A549 (cell line): Measurements from ENCODE around the gene ARSJ. TPM values are rescaled to one million over a fixed set of nuclear protein-coding genes. Genes with fewer than 3 reads are reported as not detected.

Experiments
- ATAC-seq, 2 experiments: fragments of 200-7000 bp in 1 of 2; fragments of >200 bp in 1 of 2; cut with Nextera tagmentation in 1 of 2; cut with Tn5 transposase in 1 of 2; 3 replicates each; pipeline versions ENCODE4 v1.8.0 to v1.9.1; 2018 to 2020; ENCODE audit warnings: mild to moderate bottlenecking in 1 of 2, moderate library complexity in 1 of 2
- CTCF ChIA-PET: fragments of 300-600 bp; sonication (Branson Sonifier 250); formaldehyde crosslinking; extraction: SDS; loops from one replicate; lab custom pipeline; 2021; ENCODE audit warnings: antibody characterized with exemption, inconsistent platforms; lab: Yijun Ruan, JAX
- POLR2A ChIA-PET: fragments of 350-600 bp; formaldehyde crosslinking; extraction: SDS; loops from one replicate; lab custom pipeline; 2021; ENCODE audit warnings: antibody characterized with exemption, inconsistent platforms; lab: Yijun Ruan, JAX
- DNase-seq, 2 experiments: peaks; one replicate each; pipeline versions ENCODE4 v3.0.0 to v3.0.0-alpha.2; 2011 to 2016; ENCODE audit warnings: low read depth in 1 of 2, low spot score in 1 of 2
- FAIRE-seq: peaks from 2 replicates; lab custom pipeline; 2011; peaks lifted over from hg19 to GRCh38; lab: Jason Lieb, UNC
- H3K27ac ChIP-seq, 2 experiments: fragments of >200 bp; sonication (Bioruptor Twin); formaldehyde crosslinking; 3 replicates each; pipeline ENCODE4 v1.5.1; 2016 to 2017
- H3K4me1 ChIP-seq: fragments of >200 bp; sonication (Bioruptor Twin); formaldehyde crosslinking; 3 replicates; pipeline ENCODE4 v1.6.1; 2016
- H3K4me2 ChIP-seq: fragments of >200 bp; sonication (Bioruptor Twin); formaldehyde crosslinking; 3 replicates; pipeline ENCODE4 v1.6.1; 2016
- H3K4me3 ChIP-seq: fragments of >200 bp; sonication (Bioruptor Twin); formaldehyde crosslinking; 3 replicates; pipeline ENCODE4 v1.5.1; 2016
- H3K9me3 ChIP-seq: fragments of >200 bp; sonication (Bioruptor Twin); formaldehyde crosslinking; 3 replicates; pipeline ENCODE4 v1.6.1; 2016
- BHLHE40 ChIP-seq: IDR thresholded peaks from 2 replicates; pipeline ENCODE4 v1.6.1; 2012; ENCODE audit warnings: low read depth, low read length, inconsistent platforms
- EHMT2 ChIP-seq: fragments of 200-600 bp; sonication (generic); IDR thresholded peaks from 2 replicates; pipeline ENCODE4 v1.6.1; 2016; ENCODE audit warnings: antibody characterized with exemption, low read depth, mild to moderate bottlenecking, moderate library complexity
- FOSB ChIP-seq: fragments of 250-450 bp; sonication (Bioruptor Pico); IDR thresholded peaks from 2 replicates; pipeline ENCODE4 v1.5.0; 2020; ENCODE audit warnings: mild to moderate bottlenecking, moderate library complexity
- FOSL2 ChIP-seq, 2 experiments: fragments of 450-650 bp in 1 of 2; fragments of >200 bp in 1 of 2; sonication (Bioruptor Twin) in 1 of 2; formaldehyde crosslinking; IDR thresholded peaks; 2 replicates each; pipeline versions ENCODE4 v1.5.0 to v1.6.1; 2016 to 2020; ENCODE audit warnings: mild to moderate bottlenecking in 1 of 2, moderate library complexity in 1 of 2
- HEYL ChIP-seq: fragments of 250-450 bp; sonication (Bioruptor Pico); IDR thresholded peaks from 2 replicates; pipeline ENCODE4 v1.8.0; 2021; ENCODE audit warnings: mild to moderate bottlenecking, moderate library complexity
- HOXB5 ChIP-seq: fragments of 250-450 bp; sonication (Bioruptor Pico); IDR thresholded peaks from 2 replicates; pipeline ENCODE4 v1.5.0; 2020; ENCODE audit warnings: mild to moderate bottlenecking, moderate library complexity
- JUN ChIP-seq, 2 experiments: fragments of >200 bp; sonication (Bioruptor Twin); formaldehyde crosslinking; IDR thresholded peaks; 2 replicates in 1 of 2; 3 replicates in 1 of 2; pipeline ENCODE4 v1.6.1; 2016 to 2017
- JUNB ChIP-seq: fragments of >200 bp; sonication (Bioruptor Twin); formaldehyde crosslinking; IDR thresholded peaks from 2 replicates; pipeline ENCODE4 v1.6.1; 2016
- MAFK ChIP-seq: fragments of 450-650 bp; IDR thresholded peaks from 2 replicates; pipeline ENCODE4 v1.6.1; 2014; ENCODE audit not compliant: partially characterized antibody
- MYC ChIP-seq: IDR thresholded peaks from 2 replicates; pipeline ENCODE4 v1.6.1; 2012; ENCODE audit warnings: mild to moderate bottlenecking, inconsistent platforms, low read length, improper control_type of control experiment, borderline replicate concordance
- NFE2L2 ChIP-seq: fragments of 150-350 bp; conservative IDR thresholded peaks from 2 replicates; pipeline ENCODE4 v1.6.1; 2014; ENCODE audit warnings: low read length
- NR3C1 ChIP-seq: fragments of >200 bp; sonication (Bioruptor Twin); formaldehyde crosslinking; IDR thresholded peaks from 3 replicates; pipeline ENCODE4 v1.6.1; 2017
- PHF8 ChIP-seq: fragments of 200-600 bp; sonication (generic); IDR thresholded peaks from 2 replicates; pipeline ENCODE4 v1.6.1; 2016; ENCODE audit warnings: low read depth, mild to moderate bottlenecking, antibody characterized with exemption, moderate library complexity, borderline replicate concordance
- POLR2A ChIP-seq: IDR thresholded peaks from 2 replicates; pipeline ENCODE4 v1.6.1; 2012; ENCODE audit warnings: mild to moderate bottlenecking, low read length
- POLR2AphosphoS2 ChIP-seq: conservative IDR thresholded peaks from 2 replicates; pipeline ENCODE4 v1.6.1; 2012; ENCODE audit warnings: low read length, improper control_type of control experiment, inconsistent platforms
- RFX5 ChIP-seq: fragments of 450-650 bp; IDR thresholded peaks from 2 replicates; pipeline ENCODE4 v1.7.1; 2014; ENCODE audit warnings: antibody characterized with exemption, mild to moderate bottlenecking, moderate library complexity
- ZC3H11A ChIP-seq: fragments of 450-650 bp; IDR thresholded peaks from 2 replicates; pipeline ENCODE4 v1.6.1; 2014; ENCODE audit warnings: antibody characterized with exemption, mild to moderate bottlenecking
- ZNF302 ChIP-seq: fragments of 250-450 bp; sonication (Bioruptor Pico); IDR thresholded peaks from 2 replicates; pipeline ENCODE4 v1.9.0; 2021; ENCODE audit warnings: inconsistent platforms, mild to moderate bottlenecking, moderate library complexity
- ZSCAN20 ChIP-seq: fragments of 250-450 bp; sonication (Bioruptor Pico); IDR thresholded peaks from 2 replicates; pipeline ENCODE4 v1.8.0; 2022; ENCODE audit warnings: mild to moderate bottlenecking, moderate library complexity
- WGBS: methylation state at CpG from one replicate; pipeline ENCODE4 v1.1.6; 2017; ENCODE audit errors: missing lambda C conversion rate; 5-methylcytosine and 5-hydroxymethylcytosine counted together
- polyA plus RNA-seq, 4 experiments: library from polyadenylated mRNA; depleted of rRNA in 3 of 4; stranded (reverse); fragments of >200 nt; fragmentation: RNase III in 1 of 4; extraction: RNeasy Plus Mini Kit Qiagen cat#74134 plus additional on column Dnase treatment in 1 of 4; gene quantifications; 2 replicates in 3 of 4; 3 replicates in 1 of 4; pipeline ENCODE4 v1.2.3, GENCODE V29; 2011 to 2017
- TF ChIP-seq, protein P1 (sequence below): fragments of 250-450 bp; sonication (Bioruptor Pico); IDR thresholded peaks from 2 replicates; pipeline ENCODE4 v1.5.0; 2021; ENCODE audit warnings: mild to moderate bottlenecking, moderate library complexity, borderline replicate concordance
- TF ChIP-seq, protein P2 (sequence below): fragments of 150-350 bp; IDR thresholded peaks from 2 replicates; pipeline ENCODE4 v1.6.1; 2014; ENCODE audit warnings: low read depth, mild to moderate bottlenecking, low read length
- TF ChIP-seq, protein P3 (sequence below): fragments of 450-650 bp; IDR thresholded peaks from 2 replicates; pipeline ENCODE4 v1.6.1; 2014; ENCODE audit warnings: antibody characterized with exemption
- TF ChIP-seq, protein P4 (sequence below): fragments of >200 bp; sonication (Bioruptor Twin); formaldehyde crosslinking; IDR thresholded peaks from 3 replicates; pipeline ENCODE4 v1.6.1; 2016
- TF ChIP-seq, protein P5 (sequence below): IDR thresholded peaks from 2 replicates; pipeline ENCODE4 v1.6.1; 2012; ENCODE audit warnings: low read depth, borderline replicate concordance

The ARSJ gene
- polyA plus RNA-seq, 2 of the 4 experiments (the other 2 are of a cell fraction), result 3.0 to 8.6 TPM

DNA sequence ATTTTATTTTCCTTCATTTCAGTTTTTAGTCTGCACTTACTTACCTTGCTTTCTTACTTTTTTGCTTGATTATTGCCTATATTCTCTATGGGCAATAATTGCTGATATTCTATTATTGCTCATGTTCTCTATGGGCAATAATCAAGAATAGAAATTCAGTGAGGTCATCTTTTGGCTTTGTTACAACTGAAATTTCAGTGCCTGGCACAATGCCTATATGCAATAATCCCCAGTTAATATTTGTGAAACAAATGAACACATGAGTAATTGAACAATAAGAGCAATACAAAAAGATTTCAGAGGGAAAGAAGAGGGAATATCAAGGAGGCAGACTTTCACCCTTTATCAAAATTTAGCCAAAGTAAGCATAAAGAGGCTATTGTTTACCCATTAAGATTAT, 48.6 kb upstream of the ARSJ start:
- Histone ChIP-seq H3K4me2 (no peak overlapping the region), H3K9me3 (no peaks in the 10 kb centered on the region), H3K27ac (no peak overlapping the region)
- FAIRE-seq (no peak), ATAC-seq (no peak), DNase-seq (no peak)
- ChIA-PET POLR2A (no interaction called here), CTCF (interaction anchor here (0.6 kb wide), 1 partner anchor 262 kb away, joined by 3 read pairs; no protein-coding TSS in a partner anchor)
- no peak for TF ChIP-seq FOSL2 (IDR thresholded peaks at IDR 0.05)
- no peak for TF ChIP-seq FOSL2 (CRISPR knock-in tag; IDR thresholded peaks at IDR 0.05)
- TF ChIP-seq ZNF302 (CRISPR knock-in tag), result no peak
- TF ChIP-seq JUNB, result no peak
- TF ChIP-seq ZSCAN20 (CRISPR knock-in tag), result no peak
- TF ChIP-seq, protein P1, sequence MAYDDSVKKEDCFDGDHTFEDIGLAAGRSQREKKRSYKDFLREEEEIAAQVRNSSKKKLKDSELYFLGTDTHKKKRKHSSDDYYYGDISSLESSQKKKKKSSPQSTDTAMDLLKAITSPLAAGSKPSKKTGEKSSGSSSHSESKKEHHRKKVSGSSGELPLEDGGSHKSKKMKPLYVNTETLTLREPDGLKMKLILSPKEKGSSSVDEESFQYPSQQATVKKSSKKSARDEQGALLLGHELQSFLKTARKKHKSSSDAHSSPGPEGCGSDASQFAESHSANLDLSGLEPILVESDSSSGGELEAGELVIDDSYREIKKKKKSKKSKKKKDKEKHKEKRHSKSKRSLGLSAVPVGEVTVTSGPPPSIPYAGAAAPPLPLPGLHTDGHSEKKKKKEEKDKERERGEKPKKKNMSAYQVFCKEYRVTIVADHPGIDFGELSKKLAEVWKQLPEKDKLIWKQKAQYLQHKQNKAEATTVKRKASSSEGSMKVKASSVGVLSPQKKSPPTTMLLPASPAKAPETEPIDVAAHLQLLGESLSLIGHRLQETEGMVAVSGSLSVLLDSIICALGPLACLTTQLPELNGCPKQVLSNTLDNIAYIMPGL (CRISPR knock-in tag), result no peak
- TF ChIP-seq BHLHE40, result no peak
- no peak for TF ChIP-seq FOSB
- TF ChIP-seq HEYL (CRISPR knock-in tag), result no peak
- TF ChIP-seq MAFK, result no peak
- TF ChIP-seq, protein P2, sequence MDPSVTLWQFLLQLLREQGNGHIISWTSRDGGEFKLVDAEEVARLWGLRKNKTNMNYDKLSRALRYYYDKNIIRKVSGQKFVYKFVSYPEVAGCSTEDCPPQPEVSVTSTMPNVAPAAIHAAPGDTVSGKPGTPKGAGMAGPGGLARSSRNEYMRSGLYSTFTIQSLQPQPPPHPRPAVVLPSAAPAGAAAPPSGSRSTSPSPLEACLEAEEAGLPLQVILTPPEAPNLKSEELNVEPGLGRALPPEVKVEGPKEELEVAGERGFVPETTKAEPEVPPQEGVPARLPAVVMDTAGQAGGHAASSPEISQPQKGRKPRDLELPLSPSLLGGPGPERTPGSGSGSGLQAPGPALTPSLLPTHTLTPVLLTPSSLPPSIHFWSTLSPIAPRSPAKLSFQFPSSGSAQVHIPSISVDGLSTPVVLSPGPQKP, result no peak
- no peak for TF ChIP-seq NFE2L2
- no peak for TF ChIP-seq POLR2AphosphoS2
- TF ChIP-seq JUN (IDR thresholded peaks at IDR 0.05), result no peak
- TF ChIP-seq EHMT2, result no peak
- TF ChIP-seq, protein P3, sequence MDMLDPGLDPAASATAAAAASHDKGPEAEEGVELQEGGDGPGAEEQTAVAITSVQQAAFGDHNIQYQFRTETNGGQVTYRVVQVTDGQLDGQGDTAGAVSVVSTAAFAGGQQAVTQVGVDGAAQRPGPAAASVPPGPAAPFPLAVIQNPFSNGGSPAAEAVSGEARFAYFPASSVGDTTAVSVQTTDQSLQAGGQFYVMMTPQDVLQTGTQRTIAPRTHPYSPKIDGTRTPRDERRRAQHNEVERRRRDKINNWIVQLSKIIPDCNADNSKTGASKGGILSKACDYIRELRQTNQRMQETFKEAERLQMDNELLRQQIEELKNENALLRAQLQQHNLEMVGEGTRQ, result no peak
- TF ChIP-seq, all 56 proteins: peak for 0
- H3K4me1 ChIP-seq, result no peaks in the 10 kb centered on the region
- H3K4me3 ChIP-seq, result no peak overlapping the region

DNA sequence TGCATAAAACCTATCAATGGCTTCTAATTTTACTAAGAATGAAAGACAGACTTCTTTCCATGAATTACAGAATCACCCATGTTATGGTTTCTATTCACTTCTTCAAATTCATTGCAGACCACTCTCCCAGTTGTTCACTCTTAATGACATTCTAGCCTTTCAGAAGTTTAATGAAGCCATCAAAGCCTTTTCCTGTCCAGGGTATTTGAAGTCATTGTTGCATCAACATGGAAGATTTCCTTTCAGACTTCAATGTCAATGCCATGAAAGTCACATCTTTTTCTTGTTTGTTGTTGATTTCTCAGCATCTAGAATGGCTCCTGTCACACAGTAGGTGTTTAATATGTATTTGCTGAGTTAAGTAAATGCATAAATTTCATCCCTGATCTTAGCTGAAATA, 48.1 kb upstream of the ARSJ start:
- no peaks in the 10 kb centered on the region for H3K4me1 ChIP-seq
- ChIA-PET CTCF (interaction anchor here (0.6 kb wide), 1 partner anchor 262 kb away, joined by 3 read pairs; no protein-coding TSS in a partner anchor), POLR2A (no interaction called here)
- no peaks in the 10 kb centered on the region for H3K9me3 ChIP-seq
- no peak overlapping the region for H3K4me2 ChIP-seq
- FAIRE-seq (no peak), DNase-seq (no peak), ATAC-seq (no peak)
- no peak overlapping the region for H3K27ac ChIP-seq
- H3K4me3 ChIP-seq, result no peak overlapping the region
- TF ChIP-seq EHMT2 (no peak), NR3C1 (no peak), HOXB5 (CRISPR knock-in tag) (no peak), PHF8 (no peak), NFE2L2 (no peak)
- TF ChIP-seq, protein P4, sequence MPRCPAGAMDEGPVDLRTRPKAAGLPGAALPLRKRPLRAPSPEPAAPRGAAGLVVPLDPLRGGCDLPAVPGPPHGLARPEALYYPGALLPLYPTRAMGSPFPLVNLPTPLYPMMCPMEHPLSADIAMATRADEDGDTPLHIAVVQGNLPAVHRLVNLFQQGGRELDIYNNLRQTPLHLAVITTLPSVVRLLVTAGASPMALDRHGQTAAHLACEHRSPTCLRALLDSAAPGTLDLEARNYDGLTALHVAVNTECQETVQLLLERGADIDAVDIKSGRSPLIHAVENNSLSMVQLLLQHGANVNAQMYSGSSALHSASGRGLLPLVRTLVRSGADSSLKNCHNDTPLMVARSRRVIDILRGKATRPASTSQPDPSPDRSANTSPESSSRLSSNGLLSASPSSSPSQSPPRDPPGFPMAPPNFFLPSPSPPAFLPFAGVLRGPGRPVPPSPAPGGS, result no peak

DNA sequence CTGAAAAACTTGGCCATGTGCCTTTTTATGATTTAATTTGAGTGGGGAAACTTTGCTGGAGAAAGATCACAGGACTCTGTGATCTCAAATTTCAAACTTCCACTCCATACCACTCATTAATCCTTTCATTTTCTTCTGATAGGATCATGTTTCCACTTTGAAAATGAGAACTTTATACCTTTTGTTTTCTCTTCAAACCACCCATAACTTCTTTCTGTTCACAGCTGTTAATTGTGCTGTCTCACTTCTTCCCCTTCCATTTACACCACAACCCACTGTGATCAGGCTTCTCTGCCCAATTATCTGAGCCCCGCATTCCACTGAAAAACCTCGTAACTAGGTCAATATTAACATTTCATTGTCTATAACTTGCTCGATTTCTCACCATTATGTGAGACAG, 47.0 kb upstream of the ARSJ start:
- H3K4me2 ChIP-seq, result no peak overlapping the region
- TF ChIP-seq POLR2A (no peak), EHMT2 (no peak), MYC (no peak), ZC3H11A (no peak), RFX5 (no peak)
- TF ChIP-seq, protein P5, sequence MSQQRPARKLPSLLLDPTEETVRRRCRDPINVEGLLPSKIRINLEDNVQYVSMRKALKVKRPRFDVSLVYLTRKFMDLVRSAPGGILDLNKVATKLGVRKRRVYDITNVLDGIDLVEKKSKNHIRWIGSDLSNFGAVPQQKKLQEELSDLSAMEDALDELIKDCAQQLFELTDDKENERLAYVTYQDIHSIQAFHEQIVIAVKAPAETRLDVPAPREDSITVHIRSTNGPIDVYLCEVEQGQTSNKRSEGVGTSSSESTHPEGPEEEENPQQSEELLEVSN, result no peak
- no peaks in the 10 kb centered on the region for H3K9me3 ChIP-seq
- ChIA-PET CTCF (no interaction called here), POLR2A (no interaction called here)
- whole genome bisulfite sequencing, result 71% methylated on average over 3 of the region's 3 CpGs
- no peak overlapping the region for H3K4me3 ChIP-seq
- ATAC-seq, result no peak
- no peak for DNase-seq
- FAIRE-seq, result no peak
- no peaks in the 10 kb centered on the region for H3K4me1 ChIP-seq
- no peak overlapping the region for H3K27ac ChIP-seq
